ENCODE measurements around the gene SYNE3. TPM values are rescaled to one million over a fixed set of nuclear protein-coding genes. Genes with fewer than 3 reads are reported as not detected.

Gene SYNE3
- total and polyA plus RNA-seq, 12 donors, result 1.8 to 24.8 (median 10.8) TPM

GRCh38 chr14:95515080-95515489 lies 1.4 kb downstream of the SYNE3 start:
- Histone ChIP-seq H3K27ac (peak overlapping the region in 4 of 5 donors; percentile 79 to 89 (median 84)), H3K9me3 (replicated peaks in 1 of 3) (no peaks in the 10 kb centered on the region), H3K36me3 (replicated peaks in 1 of 2) (no peaks in the 10 kb centered on the region), H3K4me1 (replicated peaks in 1 of 2) (peaks cover 26 to 77% of the 10 kb centered on the region in 2 donors), H3K27me3 (no peaks in the 10 kb centered on the region), H3K4me3 (peak overlapping the region in 1 of 4 donors; percentile 85)
- TF ChIP-seq CTCF (IDR thresholded peaks at IDR 0.05), result no peak
- TF ChIP-seq POLR2A (IDR thresholded peaks at IDR 0.05), result peak in 1 of 2 donors; percentile 32
- intact Hi-C loops (cut with DNase I), result no loop called here
- peak in 6 of 7 donors; percentile 54 to 83 (median 66) for DNase-seq
- 24 to 41% (median 33%) methylated on average over 3 to 9 of the region's 9 CpGs for WGBS, 4 donors

- Histone ChIP-seq H3K9me3 (replicated peaks in 1 of 3) (no peaks in the 10 kb centered on the region), H3K27me3 (no peaks in the 10 kb centered on the region), H3K36me3 (replicated peaks in 1 of 2) (no peaks in the 10 kb centered on the region), H3K27ac (peak overlapping the region in 4 of 5 donors; percentile 79 to 89 (median 84)), H3K4me3 (peak overlapping the region in 1 of 4 donors; percentile 85), H3K4me1 (replicated peaks in 1 of 2) (peaks cover 27 to 73% of the 10 kb centered on the region in 2 donors)
- intact Hi-C loops (cut with DNase I), result no loop called here
- no peak for TF ChIP-seq CTCF (IDR thresholded peaks at IDR 0.05)
- TF ChIP-seq POLR2A (IDR thresholded peaks at IDR 0.05), result no peak
- peak in 4 of 7 donors; percentile 5 to 61 (median 18) for DNase-seq
- 71 to 86% (median 80%) methylated on average over 14 to 18 of the region's 18 CpGs for WGBS, 4 donors
Measured at GRCh38 chr14:95514131-95515079, 2.0 kb downstream of the SYNE3 start.

- peak overlapping the region in 1 of 5 donors; percentile 14 for H3K27ac ChIP-seq
- H3K36me3 ChIP-seq (replicated peaks in 1 of 2), result no peaks in the 10 kb centered on the region
- peaks cover 33 to 69% of the 10 kb centered on the region in 2 donors for H3K4me1 ChIP-seq (replicated peaks in 1 of 2)
- peak in 4 of 7 donors; percentile 0 to 52 (median 8) for DNase-seq
- intact Hi-C loops (cut with DNase I), result no loop called here
- no peak overlapping the region for H3K4me3 ChIP-seq
- WGBS, 4 donors, result 63 to 82% (median 72%) methylated on average over 6 of the region's 6 CpGs
- H3K27me3 ChIP-seq, result no peaks in the 10 kb centered on the region
- TF ChIP-seq POLR2A (IDR thresholded peaks at IDR 0.05) (no peak), CTCF (IDR thresholded peaks at IDR 0.05) (no peak)
- H3K9me3 ChIP-seq (replicated peaks in 1 of 3), result no peaks in the 10 kb centered on the region
Measured at GRCh38 chr14:95513291-95513690, 3.2 kb downstream of the SYNE3 start.

- H3K36me3 ChIP-seq (replicated peaks in 1 of 2), result no peaks in the 10 kb centered on the region
- WGBS, 4 donors, result 34 to 50% (median 39%) methylated on average over 5 of the region's 5 CpGs
- H3K4me3 ChIP-seq, result no peak overlapping the region
- TF ChIP-seq CTCF (IDR thresholded peaks at IDR 0.05) (no peak), POLR2A (IDR thresholded peaks at IDR 0.05) (peak in 1 of 2 donors; percentile 51)
- peak in 6 of 7 donors; percentile 22 to 85 (median 74) for DNase-seq
- H3K9me3 ChIP-seq (replicated peaks in 1 of 3), result no peaks in the 10 kb centered on the region
- peaks cover 33 to 70% of the 10 kb centered on the region in 2 donors for H3K4me1 ChIP-seq (replicated peaks in 1 of 2)
- H3K27me3 ChIP-seq, result no peaks in the 10 kb centered on the region
- H3K27ac ChIP-seq, result peak overlapping the region in 1 of 5 donors; percentile 19
- intact Hi-C loops (cut with DNase I), result no loop called here
Measured at GRCh38 chr14:95511687-95512086, 4.8 kb downstream of the SYNE3 start.
